HCT116 (cell line): ENCODE measurements around the gene CHCT1. TPM values are rescaled to one million over a fixed set of nuclear protein-coding genes. Genes with fewer than 3 reads are reported as not detected.

Source experiments
- ATAC-seq: fragments of 200-7000 bp; cut with Tn5 transposase; 2 replicates; pipeline ENCODE4 v1.9.1; 2020; ENCODE audit warnings: mild to moderate bottlenecking, moderate library complexity
- BruUV-seq: library from RNA; stranded (reverse); fragments of 400-500 nt; replicated peaks from 2 replicates; lab custom pipeline; 2021; lab: Mats Ljungman, UMichigan
- CTCF ChIA-PET: fragments of 300-600 bp; sonication (Branson Sonifier 250); formaldehyde crosslinking; loops from one replicate; lab custom pipeline; 2021; ENCODE audit warnings: antibody characterized with exemption; lab: Charles Lee
- POLR2A ChIA-PET: fragments of 300-600, 350-600 bp; sonication (Branson Sonifier 250); formaldehyde crosslinking; loops from one replicate; lab custom pipeline; 2021; ENCODE audit warnings: antibody characterized with exemption; lab: Charles Lee
- RAD21 ChIA-PET, 2 experiments: fragments of 300-600 bp; sonication (Branson Sonifier 250); formaldehyde crosslinking; loops; one replicate each; lab custom pipeline; 2023; ENCODE audit warnings: low total read pairs in 2 of 2; ENCODE audit not compliant: uncharacterized antibody in 2 of 2, unreplicated experiment in 2 of 2, low non-redundant PET in 1 of 2; lab: Charles Lee
- DNase-seq: peaks from one replicate; pipeline ENCODE4 v3.0.0-alpha.2; 2010; ENCODE audit warnings: low read depth, low spot score
- H2AFZ ChIP-seq: fragments of 200-600 bp; shearing (Covaris generic), sonication (generic); 2 replicates; pipeline ENCODE4 v1.6.1; 2017; ENCODE audit warnings: low read depth, mixed run types, mixed read lengths, antibody characterized with exemption, low read length; ENCODE audit not compliant: poor library complexity, severe bottlenecking
- H3K27ac ChIP-seq: 2 replicates; pipeline ENCODE4 v1.5.1; 2012; ENCODE audit warnings: low read depth, low read length
- H3K27me3 ChIP-seq: fragments of 200-600 bp; sonication (generic); 2 replicates; pipeline ENCODE4 v1.6.1; 2016; ENCODE audit warnings: mixed run types, low read length, mixed read lengths; ENCODE audit not compliant: insufficient read depth
- H3K36me3 ChIP-seq, 2 experiments: fragments of 200-500 bp in 1 of 2; fragments of 200-600 bp in 1 of 2; sonication (Bioruptor generic) in 1 of 2; sonication (generic) in 1 of 2; 2 replicates each; pipeline versions ENCODE4 v1.5.1 to v1.6.1; 2014 to 2016; ENCODE audit warnings: low read length in 2 of 2, inconsistent platforms in 1 of 2, mixed read lengths in 1 of 2, mixed run types in 1 of 2; ENCODE audit not compliant: insufficient read depth in 2 of 2, control insufficient read depth in 1 of 2
- H3K4me1 ChIP-seq, 2 experiments: fragments of 200-600 bp in 1 of 2; sonication (generic) in 1 of 2; 2 replicates each; pipeline versions ENCODE4 v1.5.1 to v1.6.1; 2012 to 2017; ENCODE audit warnings: low read length in 2 of 2, inconsistent platforms in 1 of 2, mild to moderate bottlenecking in 1 of 2, mixed read lengths in 1 of 2, mixed run types in 1 of 2, moderate library complexity in 1 of 2; ENCODE audit not compliant: insufficient read depth in 2 of 2, control insufficient read depth in 1 of 2
- H3K4me2 ChIP-seq: fragments of 200-600 bp; sonication (generic); 2 replicates; pipeline ENCODE4 v1.6.1; 2017; ENCODE audit warnings: mixed run types, low read length, mixed read lengths
- H3K4me3 ChIP-seq, 2 experiments: fragments of 200-600 bp in 1 of 2; sonication (generic) in 1 of 2; replicated peaks in 1 of 2; 2 replicates each; pipeline ENCODE4 v1.5.1; 2011 to 2016; ENCODE audit warnings: low read length in 2 of 2, control low read depth in 1 of 2, low read depth in 1 of 2, mild to moderate bottlenecking in 1 of 2, mixed read lengths in 1 of 2, mixed run types in 1 of 2
- H3K79me2 ChIP-seq: fragments of 200-600 bp; sonication (generic); 2 replicates; pipeline ENCODE4 v1.6.1; 2017; ENCODE audit warnings: mild to moderate bottlenecking, mixed run types, low read length, moderate library complexity, mixed read lengths; ENCODE audit not compliant: insufficient read depth
- H3K9ac ChIP-seq: fragments of 200-600 bp; sonication (generic); 2 replicates; pipeline ENCODE4 v1.6.1; 2016; ENCODE audit warnings: low read length, mixed read lengths
- H3K9me2 ChIP-seq: fragments of 200-600 bp; sonication (generic), shearing (Covaris generic); 2 replicates; pipeline ENCODE4 v1.6.1; 2017; ENCODE audit warnings: mixed run types, mild to moderate bottlenecking, moderate library complexity; ENCODE audit not compliant: insufficient read depth
- H3K9me3 ChIP-seq, 2 experiments: fragments of 200-500 bp in 1 of 2; fragments of 200-600 bp in 1 of 2; sonication (Bioruptor generic) in 1 of 2; sonication (generic) in 1 of 2; 2 replicates each; pipeline ENCODE4 v1.6.1; 2014 to 2017; ENCODE audit warnings: low read length in 2 of 2, mixed read lengths in 2 of 2, inconsistent platforms in 1 of 2, low read depth in 1 of 2, mild to moderate bottlenecking in 1 of 2, mixed run types in 1 of 2, moderate library complexity in 1 of 2; ENCODE audit not compliant: control insufficient read depth in 1 of 2, insufficient read depth in 1 of 2
- H4K20me1 ChIP-seq: fragments of 200-600 bp; sonication (generic), shearing (Covaris generic); 2 replicates; pipeline ENCODE4 v1.6.1; 2017; ENCODE audit warnings: mixed run types, mild to moderate bottlenecking, moderate library complexity; ENCODE audit not compliant: insufficient read depth
- ATF3 ChIP-seq: IDR thresholded peaks from 2 replicates; pipeline ENCODE4 v1.6.1; 2012
- CBX3 ChIP-seq: IDR thresholded peaks from 2 replicates; pipeline ENCODE4 v1.6.1; 2012; ENCODE audit warnings: low read depth
- CTCF ChIP-seq, 3 experiments: fragments of 200-600 bp in 1 of 3; sonication (generic) in 1 of 3; IDR thresholded peaks in 2 of 3; conservative IDR thresholded peaks in 1 of 3; 2 replicates each; pipeline ENCODE4 v1.5.1; 2012 to 2017; ENCODE audit warnings: low read depth in 2 of 3, low read length in 2 of 3, antibody characterized with exemption in 1 of 3, borderline replicate concordance in 1 of 3, control low read depth in 1 of 3, mild to moderate bottlenecking in 1 of 3, mixed read lengths in 1 of 3, mixed run types in 1 of 3, moderate library complexity in 1 of 3; ENCODE audit not compliant: insufficient read depth in 1 of 3
- EGR1 ChIP-seq: IDR thresholded peaks from 2 replicates; pipeline ENCODE4 v1.6.1; 2012; ENCODE audit warnings: low read depth
- EZH2phosphoT487 ChIP-seq: fragments of 200-600 bp; IDR thresholded peaks from 2 replicates; pipeline ENCODE4 v1.6.1; 2018; ENCODE audit warnings: antibody characterized with exemption, borderline replicate concordance
- POLR2A ChIP-seq: IDR thresholded peaks from 2 replicates; pipeline ENCODE4 v1.7.0; 2011; ENCODE audit warnings: borderline replicate concordance; ENCODE audit not compliant: insufficient read depth, insufficient read length; ENCODE audit errors: extremely low read depth
- RAD21 ChIP-seq: IDR thresholded peaks from 2 replicates; pipeline ENCODE4 v1.6.1; 2012; ENCODE audit warnings: low read depth, mild to moderate bottlenecking
- SIN3A ChIP-seq: IDR thresholded peaks from 2 replicates; pipeline ENCODE4 v1.6.1; 2012; ENCODE audit warnings: low read depth
- SRF ChIP-seq: IDR thresholded peaks from 2 replicates; pipeline ENCODE4 v1.6.1; 2012; ENCODE audit warnings: low read depth
- YY1 ChIP-seq: IDR thresholded peaks from 2 replicates; pipeline ENCODE4 v1.6.1; 2011; ENCODE audit warnings: low read length, low read depth, moderate library complexity, mild to moderate bottlenecking; ENCODE audit not compliant: insufficient replicate concordance; ENCODE audit errors: extremely low read depth
- ZBTB33 ChIP-seq: IDR thresholded peaks from 2 replicates; pipeline ENCODE4 v1.6.1; 2011; ENCODE audit warnings: mild to moderate bottlenecking, low read length, moderate library complexity; ENCODE audit not compliant: insufficient replicate concordance; ENCODE audit errors: extremely low read depth
- ZNF274 ChIP-seq: fragments of 200-500 bp; sonication (Bioruptor generic); IDR thresholded peaks from 2 replicates; pipeline ENCODE4 v1.6.1; 2014; ENCODE audit warnings: mild to moderate bottlenecking, low read depth, low read length, inconsistent platforms
- intact Hi-C: fragments of 100-400 bp; cut with micrococcal nuclease; formaldehyde crosslinking; loops from 2 replicates; pipeline ENCODE4 v1.10.0; 2022
- total RNA-seq: library from RNA; stranded (reverse); gene quantifications from one replicate; pipeline ENCODE4 v1.2.1, GENCODE V29; 2021; ENCODE audit not compliant: unreplicated experiment

CHCT1 gene
- total RNA-seq, 1 experiment from 2014 or later = not detected

DNA sequence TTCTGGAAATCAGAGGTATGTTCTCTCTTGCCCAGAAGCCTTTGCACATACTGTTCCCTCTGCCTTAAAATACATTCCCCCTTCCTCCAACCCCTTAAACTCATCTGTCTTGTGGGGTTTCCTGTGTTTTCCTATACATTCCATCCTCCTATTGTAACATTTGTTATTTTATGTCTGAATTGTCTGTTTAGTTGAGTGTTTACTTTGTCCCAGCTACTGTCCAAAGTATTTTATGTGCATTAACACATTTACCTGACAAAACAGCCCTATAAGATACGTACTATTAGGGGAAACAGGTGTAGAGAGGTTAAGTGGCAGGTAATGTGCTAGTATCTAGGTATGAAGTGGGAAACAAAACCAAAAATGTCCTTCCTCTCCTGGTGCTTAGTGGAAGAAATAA is 42.1 kb downstream of the CHCT1 start:
- Histone ChIP-seq H3K27me3 (no peaks in the 10 kb centered on the region), H2AFZ (no peak overlapping the region), H3K27ac (no peak overlapping the region), H3K36me3 (peaks cover 0 to 32% of the 10 kb centered on the region in 2 experiments; a peak in 3 of 4 replicates), H3K79me2 (no peaks in the 10 kb centered on the region), H3K9me3 (no peaks in the 10 kb centered on the region), H3K9ac (no peak overlapping the region), H3K9me2 (no peaks in the 10 kb centered on the region), H3K4me3 (no peak overlapping the region), H4K20me1 (no peaks in the 10 kb centered on the region), H3K4me1 (peaks cover under 1% of the 10 kb centered on the region in 2 experiments; a peak in 2 of 4 replicates), H3K4me2 (no peak overlapping the region)
- TF ChIP-seq SIN3A (no peak), CBX3 (no peak), EGR1 (no peak), ATF3 (no peak), RAD21 (no peak), ZNF274 (no peak), ZBTB33 (no peak), CTCF (IDR thresholded peaks at IDR 0.05 in 2 of 3, conservative IDR thresholded peaks at IDR 0.05 in 1 of 3; ENCODE audit: borderline replicate concordance in 1 of 3, insufficient read depth in 1 of 3, low read depth in 2 of 3, low read length in 2 of 3) (no peak), EZH2phosphoT487 (no peak), YY1 (no peak), SRF (no peak), POLR2A (no peak)
- DNase-seq (no peak), ATAC-seq (no peak)
- ChIA-PET CTCF (no interaction called here), RAD21 (no interaction called here), POLR2A (no interaction called here)
- BruUV-seq = no TSS peak
- intact Hi-C loops = no loop called here
